OCI-LY7 (cell line): ENCODE measurements around the gene AKR7A3.

Source experiments
- CTCF ChIP-seq: fragments of 200-600 bp; sonication (generic); conservative IDR thresholded peaks from 2 replicates; pipeline ENCODE4 v1.5.1; 2014; ENCODE audit warnings: mild to moderate bottlenecking, antibody characterized with exemption, low read length, moderate library complexity, mixed read lengths
- EZH2phosphoT487 ChIP-seq: fragments of 200-600 bp; sonication (generic); IDR thresholded peaks from 2 replicates; pipeline ENCODE4 v1.6.1; 2018; ENCODE audit warnings: low read depth, borderline replicate concordance, mild to moderate bottlenecking, mixed run types, antibody characterized with exemption, low read length, moderate library complexity, mixed read lengths

- TF ChIP-seq CTCF = no peak
- TF ChIP-seq EZH2phosphoT487 = no peak
Measured at GRCh38 chr1:19330449-19331135, 42.0 kb upstream of the AKR7A3 start.
